Activated CD4-positive, alpha-beta memory T cell treated with anti-CD3 and anti-CD28 coated beads for 36 hours (primary cell): ENCODE results near the gene OLFM1. TPM values are rescaled to one million over a fixed set of nuclear protein-coding genes. Genes with fewer than 3 reads are reported as not detected.

ENCODE experiments used
- CTCF ChIA-PET: fragments of 350-600 bp; sonication (Branson Sonifier 250); formaldehyde crosslinking; loops from one replicate; lab custom pipeline; 2021; ENCODE audit warnings: antibody characterized with exemption, inconsistent platforms; lab: Charles Lee
- POLR2A ChIA-PET: fragments of 350-600 bp; sonication (Branson Sonifier 250); formaldehyde crosslinking; loops from one replicate; lab custom pipeline; 2021; ENCODE audit warnings: antibody characterized with exemption; lab: Charles Lee
- DNase-seq: peaks from one replicate; pipeline ENCODE4 v3.0.0-alpha.2; 2020
- H3K27ac Mint-ChIP-seq: one replicate; pipeline ENCODE4 v1.8.0; 2021; ENCODE audit warnings: mixed read lengths
- H3K27me3 Mint-ChIP-seq: one replicate; pipeline ENCODE4 v1.8.0; 2021; ENCODE audit warnings: mixed read lengths
- H3K36me3 Mint-ChIP-seq: one replicate; pipeline ENCODE4 v1.8.0; 2021; ENCODE audit warnings: mixed read lengths
- H3K4me1 Mint-ChIP-seq: one replicate; pipeline ENCODE4 v1.8.0; 2021; ENCODE audit warnings: low read depth, mixed read lengths
- H3K4me3 Mint-ChIP-seq: one replicate; pipeline ENCODE4 v1.8.0; 2021; ENCODE audit warnings: mild to moderate bottlenecking, mixed read lengths
- H3K9me3 Mint-ChIP-seq: one replicate; pipeline ENCODE4 v1.8.0; 2021; ENCODE audit warnings: mixed read lengths
- intact Hi-C: fragments of 100-400 bp; cut with micrococcal nuclease; formaldehyde crosslinking; loops from one replicate; pipeline ENCODE4 v1.15.1; 2023
- total RNA-seq, 2 experiments: library from RNA; stranded (reverse); gene quantifications; one replicate each; pipeline ENCODE4 v1.2.3, GENCODE V29; 2021

OLFM1 gene
- total RNA-seq, 2 experiments from 2014 or later, result not detected

- Mint-ChIP-seq H3K4me1 (no peaks in the 10 kb centered on the region), H3K27me3 (peaks cover 10% of the 10 kb centered on the region), H3K36me3 (no peaks in the 10 kb centered on the region), H3K4me3 (no peak overlapping the region), H3K27ac (no peak overlapping the region), H3K9me3 (no peaks in the 10 kb centered on the region)
- DNase-seq, result no peak
- intact Hi-C loops, result no loop called here
- ChIA-PET CTCF (no interaction called here), POLR2A (no interaction called here)
These were observed 49.7 kb downstream of the OLFM1 start for GRCh38 chr9:135136991-135137832.

- Mint-ChIP-seq H3K4me3 (no peak overlapping the region), H3K27ac (no peak overlapping the region), H3K36me3 (no peaks in the 10 kb centered on the region), H3K27me3 (peaks cover 3% of the 10 kb centered on the region), H3K9me3 (no peaks in the 10 kb centered on the region), H3K4me1 (no peaks in the 10 kb centered on the region)
- POLR2A ChIA-PET, result no interaction called here
- no peak for DNase-seq
- CTCF ChIA-PET, result no interaction called here
- intact Hi-C loops, result no loop called here
These were observed 50.8 kb downstream of the OLFM1 start for GRCh38 chr9:135138078-135138855.

GRCh38 chr9:135139366-135139959 is 52.0 kb downstream of the OLFM1 start:
- ChIA-PET CTCF (no interaction called here), POLR2A (no interaction called here)
- no peak overlapping the region for H3K4me3 Mint-ChIP-seq
- H3K27ac Mint-ChIP-seq, result no peak overlapping the region
- H3K9me3 Mint-ChIP-seq, result no peaks in the 10 kb centered on the region
- no peaks in the 10 kb centered on the region for H3K4me1 Mint-ChIP-seq
- H3K36me3 Mint-ChIP-seq, result no peaks in the 10 kb centered on the region
- intact Hi-C loops, result no loop called here
- DNase-seq, result no peak
- H3K27me3 Mint-ChIP-seq, result peaks cover 6% of the 10 kb centered on the region

- Mint-ChIP-seq H3K4me1 (no peaks in the 10 kb centered on the region), H3K9me3 (no peaks in the 10 kb centered on the region), H3K4me3 (no peak overlapping the region), H3K27ac (no peak overlapping the region), H3K36me3 (no peaks in the 10 kb centered on the region), H3K27me3 (peaks cover 17% of the 10 kb centered on the region)
- DNase-seq, result no peak
- CTCF ChIA-PET, result no interaction called here
- POLR2A ChIA-PET, result no interaction called here
- intact Hi-C loops, result no loop called here
These were observed 53.8 kb downstream of the OLFM1 start for GRCh38 chr9:135141183-135141774.

GRCh38 chr9:135144581-135145170 is 57.2 kb downstream of the OLFM1 start:
- no peaks in the 10 kb centered on the region for H3K9me3 Mint-ChIP-seq
- CTCF ChIA-PET, result no interaction called here
- no peak for DNase-seq
- POLR2A ChIA-PET, result no interaction called here
- H3K27ac Mint-ChIP-seq, result no peak overlapping the region
- intact Hi-C loops, result no loop called here
- H3K27me3 Mint-ChIP-seq, result peaks cover 21% of the 10 kb centered on the region
- no peaks in the 10 kb centered on the region for H3K36me3 Mint-ChIP-seq
- no peaks in the 10 kb centered on the region for H3K4me1 Mint-ChIP-seq
- no peak overlapping the region for H3K4me3 Mint-ChIP-seq

- intact Hi-C loops, result no loop called here
- ChIA-PET POLR2A (no interaction called here), CTCF (no interaction called here)
- Mint-ChIP-seq H3K27me3 (peaks cover 21% of the 10 kb centered on the region), H3K4me3 (no peak overlapping the region), H3K4me1 (no peaks in the 10 kb centered on the region), H3K9me3 (peaks cover under 1% of the 10 kb centered on the region), H3K27ac (no peak overlapping the region), H3K36me3 (no peaks in the 10 kb centered on the region)
- no peak for DNase-seq
These were observed 57.8 kb downstream of the OLFM1 start for GRCh38 chr9:135145312-135145711.

- Mint-ChIP-seq H3K9me3 (peaks cover 8% of the 10 kb centered on the region), H3K27me3 (peaks cover 21% of the 10 kb centered on the region), H3K4me3 (no peak overlapping the region), H3K27ac (no peak overlapping the region), H3K36me3 (no peaks in the 10 kb centered on the region), H3K4me1 (no peaks in the 10 kb centered on the region)
- intact Hi-C loops, result no loop called here
- CTCF ChIA-PET, result no interaction called here
- POLR2A ChIA-PET, result no interaction called here
- DNase-seq, result no peak
These were observed 58.8 kb downstream of the OLFM1 start for GRCh38 chr9:135146241-135146640.

- Mint-ChIP-seq H3K9me3 (peaks cover 11% of the 10 kb centered on the region), H3K27me3 (peaks cover 21% of the 10 kb centered on the region), H3K36me3 (no peaks in the 10 kb centered on the region), H3K4me1 (no peaks in the 10 kb centered on the region), H3K4me3 (no peak overlapping the region), H3K27ac (no peak overlapping the region)
- ChIA-PET POLR2A (no interaction called here), CTCF (no interaction called here)
- intact Hi-C loops, result no loop called here
- DNase-seq, result no peak
These were observed 59.5 kb downstream of the OLFM1 start for GRCh38 chr9:135146766-135147473.

- H3K4me3 Mint-ChIP-seq, result no peak overlapping the region
- H3K36me3 Mint-ChIP-seq, result no peaks in the 10 kb centered on the region
- intact Hi-C loops, result no loop called here
- no peaks in the 10 kb centered on the region for H3K4me1 Mint-ChIP-seq
- H3K27me3 Mint-ChIP-seq, result peaks cover 21% of the 10 kb centered on the region
- H3K27ac Mint-ChIP-seq, result no peak overlapping the region
- DNase-seq, result no peak
- ChIA-PET CTCF (no interaction called here), POLR2A (no interaction called here)
- H3K9me3 Mint-ChIP-seq, result peaks cover 11% of the 10 kb centered on the region
These were observed 60.0 kb downstream of the OLFM1 start for GRCh38 chr9:135147474-135147805.

GRCh38 chr9:135147938-135148337 is 60.5 kb downstream of the OLFM1 start:
- H3K27me3 Mint-ChIP-seq, result peaks cover 21% of the 10 kb centered on the region

GRCh38 chr9:135148386-135148785 is 60.9 kb downstream of the OLFM1 start:
- no peaks in the 10 kb centered on the region for H3K4me1 Mint-ChIP-seq
- peaks cover 11% of the 10 kb centered on the region for H3K9me3 Mint-ChIP-seq
- intact Hi-C loops, result no loop called here
- DNase-seq, result no peak
- ChIA-PET CTCF (no interaction called here), POLR2A (no interaction called here)
- no peaks in the 10 kb centered on the region for H3K36me3 Mint-ChIP-seq
- H3K27ac Mint-ChIP-seq, result no peak overlapping the region
- H3K4me3 Mint-ChIP-seq, result no peak overlapping the region
- peaks cover 21% of the 10 kb centered on the region for H3K27me3 Mint-ChIP-seq

More at GRCh38 chr9:135147938-135148337, 60.5 kb downstream of the OLFM1 start:
- POLR2A ChIA-PET, result no interaction called here
- no peaks in the 10 kb centered on the region for H3K4me1 Mint-ChIP-seq
- no peaks in the 10 kb centered on the region for H3K36me3 Mint-ChIP-seq
- peaks cover 11% of the 10 kb centered on the region for H3K9me3 Mint-ChIP-seq
- no peak overlapping the region for H3K27ac Mint-ChIP-seq
- CTCF ChIA-PET, result no interaction called here
- no peak for DNase-seq
- no peak overlapping the region for H3K4me3 Mint-ChIP-seq
- intact Hi-C loops, result no loop called here
